H9 (cell line): ENCODE results near the gene ATP8B4. TPM values are rescaled to one million over a fixed set of nuclear protein-coding genes. Genes with fewer than 3 reads are reported as not detected.

ENCODE experiments used
- DNase-seq: peaks from one replicate; pipeline ENCODE4 v3.0.0-alpha.2; 2017
- H2AFZ ChIP-seq: one replicate; pipeline ENCODE4 v1.6.1; 2013; ENCODE audit warnings: mild to moderate bottlenecking, low read length, control low read depth, moderate library complexity
- H2AK5ac ChIP-seq: 2 replicates; pipeline ENCODE4 v1.6.1; 2013; ENCODE audit warnings: low read length, control low read depth, mixed read lengths; ENCODE audit not compliant: insufficient read length
- H2BK120ac ChIP-seq: one replicate; pipeline ENCODE4 v1.6.1; 2013; ENCODE audit warnings: low read depth, mild to moderate bottlenecking, low read length, control low read depth, inconsistent platforms; ENCODE audit not compliant: poor library complexity, severe bottlenecking
- H2BK12ac ChIP-seq: 2 replicates; pipeline ENCODE4 v1.6.1; 2013; ENCODE audit warnings: low read length, control low read depth, mixed read lengths, low read depth; ENCODE audit not compliant: insufficient read length
- H2BK15ac ChIP-seq: 2 replicates; pipeline ENCODE4 v1.6.1; 2013; ENCODE audit warnings: low read depth, low read length, control low read depth
- H2BK20ac ChIP-seq: one replicate; pipeline ENCODE4 v1.6.1; 2013; ENCODE audit warnings: low read depth, mild to moderate bottlenecking, low read length, control low read depth, inconsistent platforms; ENCODE audit not compliant: poor library complexity, severe bottlenecking
- H2BK5ac ChIP-seq: 2 replicates; pipeline ENCODE4 v1.6.1; 2013; ENCODE audit warnings: low read length, control low read depth, mixed read lengths; ENCODE audit not compliant: insufficient read length
- H3K14ac ChIP-seq: 2 replicates; pipeline ENCODE4 v1.6.1; 2013; ENCODE audit warnings: low read length, control low read depth; ENCODE audit not compliant: insufficient read depth
- H3K18ac ChIP-seq: 2 replicates; pipeline ENCODE4 v1.6.1; 2013; ENCODE audit warnings: low read depth, mild to moderate bottlenecking, mixed read lengths, low read length, control low read depth; ENCODE audit not compliant: insufficient read length
- H3K23ac ChIP-seq: 2 replicates; pipeline ENCODE4 v1.6.1; 2013; ENCODE audit warnings: low read length, control low read depth, mixed read lengths, low read depth; ENCODE audit not compliant: insufficient read length
- H3K23me2 ChIP-seq: 2 replicates; pipeline ENCODE4 v1.6.1; 2013; ENCODE audit warnings: low read depth, mild to moderate bottlenecking, mixed read lengths, low read length, control low read depth; ENCODE audit not compliant: insufficient read length, poor library complexity, severe bottlenecking
- H3K27ac ChIP-seq: 2 replicates; pipeline ENCODE4 v1.5.1; 2013; ENCODE audit warnings: low read length, control low read depth, mixed read lengths, low read depth; ENCODE audit not compliant: insufficient read length
- H3K27me3 ChIP-seq: 2 replicates; pipeline ENCODE4 v1.6.1; 2013; ENCODE audit warnings: low read length, control low read depth, inconsistent platforms; ENCODE audit not compliant: insufficient read depth
- H3K4ac ChIP-seq: 2 replicates; pipeline ENCODE4 v1.6.1; 2013; ENCODE audit warnings: low read depth, mild to moderate bottlenecking, control low read depth, inconsistent platforms, low read length, moderate library complexity
- H3K4me1 ChIP-seq: 2 replicates; pipeline ENCODE4 v1.6.1; 2013; ENCODE audit warnings: low read length, control low read depth, inconsistent platforms; ENCODE audit not compliant: insufficient read depth
- H3K4me2 ChIP-seq: 2 replicates; pipeline ENCODE4 v1.6.1; 2013; ENCODE audit warnings: low read length, control low read depth, mixed read lengths; ENCODE audit not compliant: insufficient read length, insufficient read depth
- H3K56ac ChIP-seq: 2 replicates; pipeline ENCODE4 v1.6.1; 2013; ENCODE audit warnings: low read depth, mild to moderate bottlenecking, mixed read lengths, low read length, control low read depth; ENCODE audit not compliant: insufficient read length
- H3K79me1 ChIP-seq: 2 replicates; pipeline ENCODE4 v1.6.1; 2013; ENCODE audit warnings: low read depth, mild to moderate bottlenecking, moderate library complexity, low read length, control low read depth, inconsistent platforms; ENCODE audit not compliant: insufficient read depth, poor library complexity, severe bottlenecking
- H3K79me2 ChIP-seq: 2 replicates; pipeline ENCODE4 v1.6.1; 2013; ENCODE audit warnings: low read length, control low read depth, inconsistent platforms; ENCODE audit not compliant: insufficient read depth
- H3K9ac ChIP-seq: 2 replicates; pipeline ENCODE4 v1.6.1; 2013; ENCODE audit warnings: low read length, control low read depth, mixed read lengths; ENCODE audit not compliant: insufficient read length; ENCODE audit errors: extremely low read depth
- H3K9me3 ChIP-seq: one replicate; pipeline ENCODE4 v1.6.1; 2013; ENCODE audit warnings: low read depth, low read length, inconsistent platforms; ENCODE audit not compliant: control insufficient read depth
- H3T11ph ChIP-seq: one replicate; pipeline ENCODE4 v1.6.1; 2013; ENCODE audit warnings: mild to moderate bottlenecking, low read length, control low read depth, inconsistent platforms
- H4K20me1 ChIP-seq: one replicate; pipeline ENCODE4 v1.6.1; 2013; ENCODE audit not compliant: control insufficient read depth, insufficient read length, insufficient read depth
- H4K5ac ChIP-seq: 2 replicates; pipeline ENCODE4 v1.6.1; 2013; ENCODE audit warnings: low read depth, mild to moderate bottlenecking, mixed read lengths, low read length, control low read depth; ENCODE audit not compliant: insufficient read length
- H4K8ac ChIP-seq: replicated peaks from 2 replicates; pipeline ENCODE4 v1.6.1; 2013; ENCODE audit warnings: low read length, control low read depth, mixed read lengths, low read depth; ENCODE audit not compliant: insufficient read length
- H4K91ac ChIP-seq: 2 replicates; pipeline ENCODE4 v1.6.1; 2013; ENCODE audit warnings: low read depth, mild to moderate bottlenecking, moderate library complexity, mixed read lengths, low read length, control low read depth; ENCODE audit not compliant: insufficient read length
- H3K27ac Mint-ChIP-seq, 3 experiments: 2 replicates in 2 of 3; 3 replicates in 1 of 3; pipeline ENCODE4 v1.8.0; 2020 to 2021; ENCODE audit warnings: mixed read lengths in 3 of 3, mild to moderate bottlenecking in 1 of 3, moderate library complexity in 1 of 3
- H3K27me3 Mint-ChIP-seq: 2 replicates; pipeline ENCODE4 v1.8.0; 2021; ENCODE audit warnings: low read depth, mild to moderate bottlenecking, moderate library complexity, mixed read lengths
- H3K36me3 Mint-ChIP-seq, 3 experiments: 2 replicates in 2 of 3; 3 replicates in 1 of 3; pipeline ENCODE4 v1.8.0; 2020 to 2021; ENCODE audit warnings: low read depth in 3 of 3, mixed read lengths in 3 of 3; ENCODE audit not compliant: insufficient read depth in 1 of 3
- H3K4me1 Mint-ChIP-seq, 2 experiments: 2 replicates each; pipeline ENCODE4 v1.8.0; 2020; ENCODE audit warnings: mixed read lengths in 2 of 2
- H3K4me3 Mint-ChIP-seq, 2 experiments: 2 replicates in 1 of 2; 3 replicates in 1 of 2; pipeline ENCODE4 v1.8.0; 2020 to 2021; ENCODE audit warnings: mild to moderate bottlenecking in 2 of 2, mixed read lengths in 2 of 2, moderate library complexity in 1 of 2
- H3K9me3 Mint-ChIP-seq, 2 experiments: 2 replicates in 1 of 2; 3 replicates in 1 of 2; pipeline ENCODE4 v1.8.0; 2020; ENCODE audit warnings: mild to moderate bottlenecking in 2 of 2, mixed read lengths in 2 of 2, moderate library complexity in 1 of 2
- CTCF ChIP-seq: fragments of 200-600 bp; sonication (generic); conservative IDR thresholded peaks from 3 replicates; pipeline ENCODE4 v1.8.0; 2021; ENCODE audit warnings: antibody characterized with exemption, mild to moderate bottlenecking
- WGBS: extraction: QIAGEN DNeasy Blood & Tissue Kit; methylation state at CpG from one replicate; pipeline ENCODE4 v1.1.7; 2013; ENCODE audit warnings: missing lambda C conversion rate, low lambda C conversion rate, mixed read lengths; ENCODE audit not compliant: insufficient read length; ENCODE audit errors: extremely low coverage; 5-methylcytosine and 5-hydroxymethylcytosine counted together
- total RNA-seq: library from RNA; stranded (reverse); gene quantifications from 2 replicates; pipeline ENCODE4 v1.2.1, GENCODE V29; 2021

Gene ATP8B4
- total RNA-seq, 1 experiment from 2014 or later, result 0.52 TPM

- no peak overlapping the region for H4K5ac ChIP-seq
- H3K56ac ChIP-seq, result no peak overlapping the region
- no peak for TF ChIP-seq CTCF
- Mint-ChIP-seq H3K27ac (no peak overlapping the region), H3K27me3 (no peaks in the 10 kb centered on the region), H3K36me3 (no peaks in the 10 kb centered on the region), H3K4me1 (peaks cover 3% of the 10 kb centered on the region in 2 experiments; a peak in 2 of 4 replicates), H3K4me3 (no peak overlapping the region), H3K9me3 (no peaks in the 10 kb centered on the region)
- H3K18ac ChIP-seq, result no peak overlapping the region
- no peak overlapping the region for H2BK15ac ChIP-seq
- no peak overlapping the region for H2BK120ac ChIP-seq
- H3K14ac ChIP-seq, result no peak overlapping the region
- no peak overlapping the region for H3K27ac ChIP-seq
- H3K79me2 ChIP-seq, result no peaks in the 10 kb centered on the region
- H3K79me1 ChIP-seq, result no peaks in the 10 kb centered on the region
- no peak overlapping the region for H2AFZ ChIP-seq
- no peak for DNase-seq
- no peak overlapping the region for H3T11ph ChIP-seq
- H3K4ac ChIP-seq, result no peak overlapping the region
- H3K9me3 ChIP-seq, result no peaks in the 10 kb centered on the region
- H2BK5ac ChIP-seq, result no peak overlapping the region
- H3K23me2 ChIP-seq, result no peaks in the 10 kb centered on the region
- H3K23ac ChIP-seq, result no peak overlapping the region
- no peak overlapping the region for H2BK20ac ChIP-seq
- no peaks in the 10 kb centered on the region for H3K4me1 ChIP-seq
- no peak overlapping the region for H3K4me2 ChIP-seq
- H3K9ac ChIP-seq, result no peak overlapping the region
- no CpG with 5 or more reads among the region's 2 CpGs for WGBS
- no peaks in the 10 kb centered on the region for H3K27me3 ChIP-seq
- H4K20me1 ChIP-seq, result no peaks in the 10 kb centered on the region
- no peak overlapping the region for H4K8ac ChIP-seq
- no peak overlapping the region for H2AK5ac ChIP-seq
- no peak overlapping the region for H4K91ac ChIP-seq
- H2BK12ac ChIP-seq, result no peak overlapping the region
Measured at GRCh38 chr15:49978121-49978520, 140.9 kb downstream of the ATP8B4 start.
